ENCODE measurements around the gene TNS3. TPM values are rescaled to one million over a fixed set of nuclear protein-coding genes. Genes with fewer than 3 reads are reported as not detected.

Gene TNS3
- total RNA-seq, 1 experiment from 2014 or later, result 533 TPM

DNA sequence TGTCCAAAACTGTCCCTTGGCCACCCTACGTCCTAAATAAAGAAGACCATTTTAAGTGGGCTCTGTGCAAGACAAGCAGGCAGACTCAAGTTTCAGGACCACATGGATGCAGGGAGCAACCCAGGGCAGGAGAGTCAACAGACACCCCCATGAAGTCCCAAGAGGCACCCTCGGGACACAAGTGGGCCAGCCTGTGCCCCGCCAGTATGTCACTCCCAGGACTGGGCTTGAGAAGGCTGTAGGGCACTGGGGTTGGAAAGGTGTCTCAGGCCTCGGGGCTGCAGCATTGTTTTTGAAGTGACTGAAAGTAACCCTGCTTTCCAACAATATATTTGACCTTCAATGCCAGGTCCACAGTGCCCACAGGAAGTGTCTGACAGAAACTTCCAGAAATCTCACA, 157.4 kb downstream of the TNS3 start:
- peaks cover 18% of the 10 kb centered on the region for H3K4me1 ChIP-seq (ENCODE audit: control insufficient read depth, insufficient read depth, low read length)
- H3K36me3 ChIP-seq (ENCODE audit: control insufficient read depth, insufficient read depth, low read length), result peaks cover 70% of the 10 kb centered on the region
- in situ Hi-C loops (cut with HindIII; ENCODE audit: low pct_unique_long_range_greater_than_20kb, low sequenced_read_pairs), result no loop called here
- H3K27ac ChIP-seq (ENCODE audit: low read length), result no peak overlapping the region; the same call in 1 of the 2 replicates
- ATAC-seq, result no peak
- CTCF ChIA-PET, result no interaction called here
- no peaks in the 10 kb centered on the region for H3K9me3 ChIP-seq (ENCODE audit: control insufficient read depth, insufficient read depth, low read depth, low read length)
- no peak overlapping the region for H3K4me3 ChIP-seq (ENCODE audit: low read depth in 2 of 2, low read length in 2 of 2)
- no peaks in the 10 kb centered on the region for H3K27me3 ChIP-seq (ENCODE audit: control insufficient read depth, insufficient read depth, low read length)
- intact Hi-C loops (cut with micrococcal nuclease; ENCODE audit: unreplicated experiment), result no loop called here
- no peak for DNase-seq (ENCODE audit: low read depth, low spot score)
- POLR2A ChIA-PET, result no interaction called here
- TF ChIP-seq SIN3A (IDR thresholded peaks at IDR 0.05; ENCODE audit: borderline replicate concordance, insufficient read depth, low read depth, low read length), result no peak
- TF ChIP-seq TCF7L2 (IDR thresholded peaks at IDR 0.05; ENCODE audit: low read depth, low read length), result no peak
- TF ChIP-seq POLR2AphosphoS5 (IDR thresholded peaks at IDR 0.05; ENCODE audit: low read depth, low read length), result no peak
- BruUV-seq (replicated peaks), result no TSS peak

DNA sequence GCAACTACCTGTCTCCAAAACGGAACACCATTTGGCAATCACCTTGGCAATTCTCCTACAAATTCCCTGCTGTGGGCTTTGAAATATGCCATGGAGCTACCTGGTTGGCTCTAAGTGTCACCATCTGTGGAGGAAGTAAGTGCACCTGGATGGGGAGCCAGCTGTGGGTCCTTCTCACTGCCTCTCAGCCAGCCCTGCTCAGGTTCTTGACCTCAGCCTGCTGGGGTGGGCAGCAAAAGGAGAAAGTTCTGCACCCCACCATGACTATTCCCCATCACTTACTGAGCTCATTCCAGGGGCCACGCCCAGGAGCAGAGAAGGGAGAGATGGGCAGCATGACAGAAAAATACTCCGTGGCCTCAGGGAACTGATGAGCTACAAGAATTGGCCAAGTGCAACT, 158.7 kb downstream of the TNS3 start:
- ChIA-PET POLR2A (no interaction called here), CTCF (no interaction called here)
- BruUV-seq (replicated peaks), result no TSS peak
- DNase-seq (ENCODE audit: low read depth, low spot score) (no peak), ATAC-seq (no peak)
- no peaks in the 10 kb centered on the region for H3K27me3 ChIP-seq (ENCODE audit: control insufficient read depth, insufficient read depth, low read length)
- intact Hi-C loops (cut with micrococcal nuclease; ENCODE audit: unreplicated experiment) (no loop called here), in situ Hi-C loops (cut with HindIII; ENCODE audit: low pct_unique_long_range_greater_than_20kb, low sequenced_read_pairs) (no loop called here)
- TF ChIP-seq, protein P1, sequence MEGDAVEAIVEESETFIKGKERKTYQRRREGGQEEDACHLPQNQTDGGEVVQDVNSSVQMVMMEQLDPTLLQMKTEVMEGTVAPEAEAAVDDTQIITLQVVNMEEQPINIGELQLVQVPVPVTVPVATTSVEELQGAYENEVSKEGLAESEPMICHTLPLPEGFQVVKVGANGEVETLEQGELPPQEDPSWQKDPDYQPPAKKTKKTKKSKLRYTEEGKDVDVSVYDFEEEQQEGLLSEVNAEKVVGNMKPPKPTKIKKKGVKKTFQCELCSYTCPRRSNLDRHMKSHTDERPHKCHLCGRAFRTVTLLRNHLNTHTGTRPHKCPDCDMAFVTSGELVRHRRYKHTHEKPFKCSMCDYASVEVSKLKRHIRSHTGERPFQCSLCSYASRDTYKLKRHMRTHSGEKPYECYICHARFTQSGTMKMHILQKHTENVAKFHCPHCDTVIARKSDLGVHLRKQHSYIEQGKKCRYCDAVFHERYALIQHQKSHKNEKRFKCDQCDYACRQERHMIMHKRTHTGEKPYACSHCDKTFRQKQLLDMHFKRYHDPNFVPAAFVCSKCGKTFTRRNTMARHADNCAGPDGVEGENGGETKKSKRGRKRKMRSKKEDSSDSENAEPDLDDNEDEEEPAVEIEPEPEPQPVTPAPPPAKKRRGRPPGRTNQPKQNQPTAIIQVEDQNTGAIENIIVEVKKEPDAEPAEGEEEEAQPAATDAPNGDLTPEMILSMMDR (IDR thresholded peaks at IDR 0.05), result no peak
- TF ChIP-seq POLR2AphosphoS5 (IDR thresholded peaks at IDR 0.05; ENCODE audit: low read depth, low read length) (no peak; the same call in 1 of the 2 replicates), SIN3A (IDR thresholded peaks at IDR 0.05; ENCODE audit: borderline replicate concordance, insufficient read depth, low read depth, low read length) (no peak), TCF7L2 (IDR thresholded peaks at IDR 0.05; ENCODE audit: low read depth, low read length) (no peak)
- TF ChIP-seq, protein P2, sequence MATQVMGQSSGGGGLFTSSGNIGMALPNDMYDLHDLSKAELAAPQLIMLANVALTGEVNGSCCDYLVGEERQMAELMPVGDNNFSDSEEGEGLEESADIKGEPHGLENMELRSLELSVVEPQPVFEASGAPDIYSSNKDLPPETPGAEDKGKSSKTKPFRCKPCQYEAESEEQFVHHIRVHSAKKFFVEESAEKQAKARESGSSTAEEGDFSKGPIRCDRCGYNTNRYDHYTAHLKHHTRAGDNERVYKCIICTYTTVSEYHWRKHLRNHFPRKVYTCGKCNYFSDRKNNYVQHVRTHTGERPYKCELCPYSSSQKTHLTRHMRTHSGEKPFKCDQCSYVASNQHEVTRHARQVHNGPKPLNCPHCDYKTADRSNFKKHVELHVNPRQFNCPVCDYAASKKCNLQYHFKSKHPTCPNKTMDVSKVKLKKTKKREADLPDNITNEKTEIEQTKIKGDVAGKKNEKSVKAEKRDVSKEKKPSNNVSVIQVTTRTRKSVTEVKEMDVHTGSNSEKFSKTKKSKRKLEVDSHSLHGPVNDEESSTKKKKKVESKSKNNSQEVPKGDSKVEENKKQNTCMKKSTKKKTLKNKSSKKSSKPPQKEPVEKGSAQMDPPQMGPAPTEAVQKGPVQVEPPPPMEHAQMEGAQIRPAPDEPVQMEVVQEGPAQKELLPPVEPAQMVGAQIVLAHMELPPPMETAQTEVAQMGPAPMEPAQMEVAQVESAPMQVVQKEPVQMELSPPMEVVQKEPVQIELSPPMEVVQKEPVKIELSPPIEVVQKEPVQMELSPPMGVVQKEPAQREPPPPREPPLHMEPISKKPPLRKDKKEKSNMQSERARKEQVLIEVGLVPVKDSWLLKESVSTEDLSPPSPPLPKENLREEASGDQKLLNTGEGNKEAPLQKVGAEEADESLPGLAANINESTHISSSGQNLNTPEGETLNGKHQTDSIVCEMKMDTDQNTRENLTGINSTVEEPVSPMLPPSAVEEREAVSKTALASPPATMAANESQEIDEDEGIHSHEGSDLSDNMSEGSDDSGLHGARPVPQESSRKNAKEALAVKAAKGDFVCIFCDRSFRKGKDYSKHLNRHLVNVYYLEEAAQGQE (IDR thresholded peaks at IDR 0.05; ENCODE audit: insufficient read depth in 1 of 2, low read depth in 2 of 2, low read length in 1 of 2), result no peak
- H3K36me3 ChIP-seq (ENCODE audit: control insufficient read depth, insufficient read depth, low read length), result peaks cover 81% of the 10 kb centered on the region
- peaks cover 15% of the 10 kb centered on the region for H3K4me1 ChIP-seq (ENCODE audit: control insufficient read depth, insufficient read depth, low read length)
- H3K9me3 ChIP-seq (ENCODE audit: control insufficient read depth, insufficient read depth, low read depth, low read length), result no peaks in the 10 kb centered on the region
- no peak overlapping the region for H3K4me3 ChIP-seq (ENCODE audit: low read depth in 2 of 2, low read length in 2 of 2)
- no peak overlapping the region for H3K27ac ChIP-seq (ENCODE audit: low read length)

DNA sequence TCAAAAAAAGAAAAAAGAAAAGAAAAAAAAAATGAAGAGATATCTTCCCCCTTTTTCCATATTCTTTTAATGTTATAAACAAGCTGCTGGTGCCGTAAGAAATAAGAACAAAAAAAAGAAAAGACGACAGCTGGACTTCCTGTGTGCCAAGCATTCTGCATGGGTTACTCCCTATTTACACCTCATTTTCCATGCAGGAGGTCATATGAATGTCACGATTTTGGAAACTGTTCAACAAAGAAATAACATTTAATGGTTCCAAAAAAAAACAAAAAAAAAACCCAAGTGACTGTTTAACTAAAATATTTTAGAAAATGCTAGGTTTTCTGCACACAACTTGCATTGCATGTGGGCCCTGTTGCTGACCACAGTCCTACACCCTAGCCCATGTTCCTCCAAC, 159.3 kb downstream of the TNS3 start:
- ChIA-PET CTCF (no interaction called here), POLR2A (interaction anchor here (0.6 kb wide), 1 partner anchor 550 kb away, joined by 6 read pairs; no protein-coding TSS in a partner anchor)

More for the DNA sequence above, 159.3 kb downstream of the TNS3 start:
- Histone ChIP-seq H3K36me3 (ENCODE audit: control insufficient read depth, insufficient read depth, low read length) (peaks cover 83% of the 10 kb centered on the region), H3K4me3 (ENCODE audit: low read depth in 2 of 2, low read length in 2 of 2) (no peak overlapping the region), H3K27ac (ENCODE audit: low read length) (no peak overlapping the region), H3K27me3 (ENCODE audit: control insufficient read depth, insufficient read depth, low read length) (no peaks in the 10 kb centered on the region), H3K4me1 (ENCODE audit: control insufficient read depth, insufficient read depth, low read length) (peaks cover 15% of the 10 kb centered on the region), H3K9me3 (ENCODE audit: control insufficient read depth, insufficient read depth, low read depth, low read length) (no peaks in the 10 kb centered on the region)
- no peak for DNase-seq (ENCODE audit: low read depth, low spot score)
- TF ChIP-seq, protein P2 (IDR thresholded peaks at IDR 0.05; ENCODE audit: insufficient read depth in 1 of 2, low read depth in 2 of 2, low read length in 1 of 2), result no peak
- no peak for TF ChIP-seq TCF7L2 (IDR thresholded peaks at IDR 0.05; ENCODE audit: low read depth, low read length)
- no peak for TF ChIP-seq SIN3A (IDR thresholded peaks at IDR 0.05; ENCODE audit: borderline replicate concordance, insufficient read depth, low read depth, low read length)
- TF ChIP-seq, protein P1 (IDR thresholded peaks at IDR 0.05), result no peak
- no peak for TF ChIP-seq POLR2AphosphoS5 (IDR thresholded peaks at IDR 0.05; ENCODE audit: low read depth, low read length)
- intact Hi-C loops (cut with micrococcal nuclease; ENCODE audit: unreplicated experiment), result no loop called here
- no peak for ATAC-seq
- in situ Hi-C loops (cut with HindIII; ENCODE audit: low pct_unique_long_range_greater_than_20kb, low sequenced_read_pairs), result no loop called here
- BruUV-seq (replicated peaks), result no TSS peak
